Measurements from ENCODE around the gene OXGR1. TPM values are rescaled to one million over a fixed set of nuclear protein-coding genes. Genes with fewer than 3 reads are reported as not detected.
"Not testable (repeated sequence)": the region's sequence is repeated elsewhere in the genome, so short reads cannot be mapped to it uniquely, and the experiment has no call there.

The OXGR1 gene
- total RNA-seq (under 1 TPM; 0.77 to 0.89 TPM), polyA plus RNA-seq (ENCODE audit: insufficient read length in 2 of 2) (1 to 10 TPM; 1.1 to 1.3 TPM)
- long read RNA-seq, donor 1, partial matches to known transcripts = 0 of 1 reads
- long read RNA-seq, donor 1, other reads (novel, unspliced or antisense) = 0 of 1 reads
- long read RNA-seq, donor 2 = 0 reads
- long read RNA-seq, donor 3 = 0 reads
- long read RNA-seq, donor 4 = 0 reads

DNA sequence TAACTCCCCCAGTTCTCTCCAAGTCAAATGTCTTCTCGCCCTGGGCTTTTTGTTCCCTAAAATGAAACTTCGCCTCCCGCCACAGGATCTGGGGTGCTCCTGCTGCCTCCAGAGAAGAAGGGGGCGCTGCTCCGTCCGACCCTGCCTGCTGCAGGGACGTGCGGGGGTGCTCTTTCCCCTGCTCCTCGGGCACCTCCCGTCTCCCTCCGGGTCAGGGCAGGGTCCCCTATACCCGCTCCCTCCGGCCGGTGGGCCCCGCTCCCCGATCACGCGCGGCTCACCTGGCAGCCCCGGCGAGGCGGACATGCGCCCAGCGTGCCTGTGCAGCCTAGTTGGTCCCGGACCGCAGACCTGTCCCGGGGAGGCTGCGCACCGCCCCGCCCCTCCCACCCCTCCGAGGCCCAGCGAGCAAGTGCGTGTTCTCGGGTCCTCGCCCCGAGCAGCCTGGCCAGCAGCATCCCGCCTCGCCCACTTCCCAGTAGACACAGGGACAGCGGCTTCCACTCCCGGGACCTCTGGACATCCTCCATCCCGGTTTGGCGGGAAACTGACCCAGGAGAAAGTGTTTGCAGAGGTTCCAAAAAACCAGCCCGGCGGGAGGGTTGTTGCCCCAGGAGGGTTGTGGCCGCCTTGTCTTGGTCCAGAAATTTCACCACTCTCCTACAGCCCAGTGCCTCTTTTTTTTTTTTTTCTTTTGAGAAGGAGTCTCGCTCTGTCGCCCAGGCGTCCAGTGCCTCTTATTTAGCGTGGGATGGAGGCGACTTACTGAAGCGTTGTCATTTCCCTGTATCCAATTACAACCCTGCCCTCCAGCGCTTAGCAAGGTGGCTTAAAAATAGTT, at the start of gene OXGR1:
Gene OXGR1, minus strand, starts transcription at position 460 of the 841 bp plus-strand sequence. CDS start 6,717 bp downstream, outside the sequence.
- under 1% methylated on average over 40 of the region's 52 CpGs for WGBS (ENCODE audit: insufficient coverage)

DNA sequence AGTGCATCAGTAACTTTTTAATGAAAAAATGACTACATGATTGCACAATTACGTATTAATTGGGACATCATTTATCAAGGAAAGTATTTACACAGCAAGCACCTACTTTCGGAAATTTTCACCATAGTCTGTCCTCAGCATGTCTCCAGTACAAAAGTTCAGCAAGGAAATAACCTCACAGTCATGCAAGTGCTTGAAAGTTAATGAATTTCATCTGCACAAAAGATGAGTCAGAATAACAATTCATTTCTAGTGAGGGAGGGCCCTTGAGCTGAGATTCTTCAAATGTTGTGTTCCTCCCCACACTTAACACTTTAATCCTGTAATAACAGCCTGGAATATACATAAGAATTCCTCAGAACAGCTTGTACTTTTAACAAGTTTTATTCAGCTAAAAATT, 49.0 kb upstream of the OXGR1 start:
- Histone ChIP-seq H3K27ac (ENCODE audit: low read depth, low read length) (no peak overlapping the region), H3K36me3 (ENCODE audit: control insufficient read depth, insufficient read depth, low read length) (no peaks in the 10 kb centered on the region), H3K4me1 (ENCODE audit: control insufficient read depth, insufficient read depth, low read length) (no peaks in the 10 kb centered on the region), H3K27me3 (ENCODE audit: control insufficient read depth, insufficient read depth, low read length) (no peaks in the 10 kb centered on the region), H3K9me3 (ENCODE audit: control insufficient read depth, insufficient read depth, low read length) (no peaks in the 10 kb centered on the region), H3K4me3 (ENCODE audit: low read depth, low read length) (no peak overlapping the region)
- DNase-seq (ENCODE audit: low read depth in 4 of 6, low spot score in 6 of 6) = peak in 1 of 6 donors; percentile 13
- no CpG with 5 or more reads among the region's 2 CpGs for WGBS (ENCODE audit: insufficient coverage)

More for the DNA sequence above, at the start of gene OXGR1:
- Histone ChIP-seq H3K9me3 (ENCODE audit: control insufficient read depth, insufficient read depth, low read length) (no peaks in the 10 kb centered on the region), H3K27ac (ENCODE audit: low read depth, low read length) (no peak within 1 kb of the TSS), H3K4me1 (ENCODE audit: control insufficient read depth, insufficient read depth, low read length) (peaks cover 12% of the 10 kb centered on the region), H3K27me3 (ENCODE audit: control insufficient read depth, insufficient read depth, low read length) (peaks cover 12% of the 10 kb centered on the region), H3K36me3 (ENCODE audit: control insufficient read depth, insufficient read depth, low read length) (no peaks in the 10 kb centered on the region), H3K4me3 (ENCODE audit: low read depth, low read length) (peak within 1 kb of the TSS; percentile 42)
- peak in 2 of 6 donors; percentile 42 to 50 for DNase-seq (ENCODE audit: low read depth in 4 of 6, low spot score in 6 of 6)

DNA sequence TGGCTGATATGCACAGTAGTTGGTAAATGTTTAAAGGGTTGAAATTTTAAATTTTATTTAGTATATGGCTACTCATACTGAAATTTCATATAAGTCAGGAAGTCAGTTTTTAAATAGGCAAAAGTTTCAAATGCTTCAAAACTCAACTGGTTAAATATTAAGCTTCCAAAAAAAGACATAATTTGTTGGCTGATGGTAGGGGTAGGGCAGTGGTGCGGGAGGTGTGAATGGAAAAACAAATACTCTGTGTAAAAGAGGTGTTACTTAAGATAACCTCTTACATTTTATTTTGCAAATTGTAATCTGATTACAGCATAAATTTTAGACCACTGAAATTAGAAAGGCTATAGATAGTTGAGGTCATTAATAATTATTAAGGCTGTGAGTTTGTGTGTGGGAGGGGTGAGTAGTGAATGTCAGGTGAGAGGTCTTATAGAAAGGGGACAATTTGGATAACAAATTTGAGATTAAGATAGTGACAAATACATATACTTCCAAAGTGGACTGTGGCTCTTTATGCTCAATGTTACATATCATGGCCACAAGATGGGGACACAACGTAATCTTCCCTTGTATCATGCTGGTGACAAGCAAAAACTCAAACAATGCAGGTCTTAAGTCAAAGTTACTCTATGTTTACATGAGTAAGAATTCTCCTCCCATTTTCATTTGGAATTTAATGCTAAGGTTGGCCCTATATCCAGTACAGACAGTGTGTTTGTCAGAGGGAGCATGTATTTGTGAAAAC, 36.6 kb upstream of the OXGR1 start:
- WGBS (ENCODE audit: insufficient coverage) = no CpG with 5 or more reads among the region's 2 CpGs
- Histone ChIP-seq H3K27me3 (ENCODE audit: control insufficient read depth, insufficient read depth, low read length) (no peaks in the 10 kb centered on the region), H3K4me1 (ENCODE audit: control insufficient read depth, insufficient read depth, low read length) (no peaks in the 10 kb centered on the region), H3K27ac (ENCODE audit: low read depth, low read length) (no peak overlapping the region), H3K9me3 (ENCODE audit: control insufficient read depth, insufficient read depth, low read length) (peaks cover 1% of the 10 kb centered on the region), H3K36me3 (ENCODE audit: control insufficient read depth, insufficient read depth, low read length) (no peaks in the 10 kb centered on the region), H3K4me3 (ENCODE audit: low read depth, low read length) (no peak overlapping the region)
- DNase-seq (ENCODE audit: low read depth in 4 of 6, low spot score in 6 of 6) = peak in 5 of 6 donors; percentile 9 to 86 (median 33)

DNA sequence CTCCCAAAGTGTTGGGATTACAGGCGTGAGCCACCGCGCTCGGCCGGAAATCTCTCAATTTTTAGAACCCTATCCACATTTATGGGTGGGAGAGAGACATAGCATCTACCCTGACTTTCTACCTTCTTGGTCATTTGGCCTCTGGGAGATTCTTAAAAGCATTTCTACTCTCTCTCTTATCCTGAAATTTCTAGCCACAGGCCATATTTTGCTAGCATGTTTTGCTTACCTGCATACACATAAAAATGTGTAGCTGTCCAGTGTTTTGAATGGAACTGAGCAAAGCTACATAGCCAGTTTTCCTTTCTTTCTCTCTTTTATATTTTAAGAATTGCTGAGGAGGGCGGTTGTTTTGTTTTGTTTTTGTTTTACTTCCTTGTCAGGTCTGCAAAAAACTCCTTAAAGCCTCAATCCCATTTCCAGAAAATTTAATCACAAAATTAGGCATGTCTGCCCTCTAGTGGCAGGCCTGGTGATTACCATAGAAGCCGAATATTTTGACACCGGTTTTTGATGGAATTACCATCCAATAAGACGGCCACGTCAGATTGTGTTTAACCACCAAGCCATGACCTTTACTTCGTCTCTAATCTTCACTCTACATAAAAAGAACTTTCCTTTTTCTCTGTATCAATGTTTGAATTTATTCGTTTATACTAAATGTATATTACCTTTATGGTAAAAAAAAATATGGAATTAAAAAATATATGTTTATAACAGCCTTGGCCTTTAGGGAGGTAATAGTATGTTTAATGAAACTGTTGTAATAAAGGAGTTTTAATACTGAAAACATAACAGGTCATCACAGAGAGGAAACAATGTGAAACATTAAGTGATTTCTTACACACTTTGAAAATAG, 34.4 kb upstream of the OXGR1 start:
- H3K4me3 ChIP-seq (ENCODE audit: low read depth, low read length) = no peak overlapping the region
- WGBS (ENCODE audit: insufficient coverage) = 0% methylated on average over 4 of the region's 12 CpGs
- no peaks in the 10 kb centered on the region for H3K9me3 ChIP-seq (ENCODE audit: control insufficient read depth, insufficient read depth, low read length)
- no peaks in the 10 kb centered on the region for H3K36me3 ChIP-seq (ENCODE audit: control insufficient read depth, insufficient read depth, low read length)
- no peaks in the 10 kb centered on the region for H3K4me1 ChIP-seq (ENCODE audit: control insufficient read depth, insufficient read depth, low read length)
- no peaks in the 10 kb centered on the region for H3K27me3 ChIP-seq (ENCODE audit: control insufficient read depth, insufficient read depth, low read length)
- no peak overlapping the region for H3K27ac ChIP-seq (ENCODE audit: low read depth, low read length)
- peak; percentile 33 to 92 (median 59) for DNase-seq (ENCODE audit: low read depth in 4 of 6, low spot score in 6 of 6)

DNA sequence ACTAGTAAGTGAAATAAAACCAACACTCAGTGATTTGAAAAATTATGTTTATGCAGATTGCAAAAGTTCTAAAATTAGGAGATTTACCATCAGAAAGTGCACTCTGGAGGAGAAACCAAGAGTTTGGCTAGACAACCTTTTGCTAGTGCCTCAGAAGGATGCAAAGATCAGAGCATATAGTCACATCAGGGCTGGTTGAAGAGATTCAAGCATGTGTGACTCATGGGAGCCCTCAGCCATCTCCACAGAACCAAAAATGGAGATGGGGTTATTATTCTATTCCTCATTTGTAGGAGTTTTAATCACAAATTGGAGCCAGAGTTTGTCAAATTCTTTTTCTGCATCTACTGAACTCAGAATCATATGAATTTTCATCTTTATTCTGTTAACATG, 32.9 kb upstream of the OXGR1 start:
- Histone ChIP-seq H3K9me3 (ENCODE audit: control insufficient read depth, insufficient read depth, low read length) (no peaks in the 10 kb centered on the region), H3K27me3 (ENCODE audit: control insufficient read depth, insufficient read depth, low read length) (no peaks in the 10 kb centered on the region), H3K27ac (ENCODE audit: low read depth, low read length) (no peak overlapping the region), H3K4me1 (ENCODE audit: control insufficient read depth, insufficient read depth, low read length) (no peaks in the 10 kb centered on the region), H3K36me3 (ENCODE audit: control insufficient read depth, insufficient read depth, low read length) (no peaks in the 10 kb centered on the region), H3K4me3 (ENCODE audit: low read depth, low read length) (no peak overlapping the region)
- no peak for DNase-seq (ENCODE audit: low read depth in 4 of 6, low spot score in 6 of 6)

DNA sequence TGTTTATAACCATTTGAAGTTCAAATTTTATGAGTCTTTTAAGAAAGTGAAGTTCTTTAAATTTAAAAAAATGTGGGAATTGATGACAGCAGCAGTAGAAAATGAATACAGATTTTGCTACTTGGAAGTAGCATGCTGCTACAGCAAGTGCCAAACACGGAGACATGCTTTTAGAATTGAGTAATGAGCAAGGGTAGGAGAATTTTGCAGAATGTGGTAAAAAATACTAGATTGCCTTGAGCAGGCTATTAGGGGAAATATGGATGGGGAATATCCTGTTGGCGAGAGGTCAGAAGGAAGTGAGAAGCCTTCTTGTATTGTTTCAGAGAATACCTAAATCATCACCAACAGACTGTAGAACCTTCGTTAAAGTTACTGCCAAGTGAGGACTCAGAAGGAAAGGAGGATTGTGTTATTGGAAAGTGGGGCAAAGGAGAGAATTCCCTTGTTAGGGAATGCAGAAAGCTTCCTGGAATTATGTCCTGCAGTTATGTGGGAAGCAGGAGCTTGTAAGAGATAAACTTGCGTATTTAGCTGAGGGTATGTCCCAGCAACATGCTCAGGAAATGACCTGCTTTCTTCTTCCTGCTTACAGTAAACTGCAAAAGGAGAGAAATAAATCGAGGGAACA, 32.4 kb upstream of the OXGR1 start:
- Histone ChIP-seq H3K4me3 (ENCODE audit: low read depth, low read length) (no peak overlapping the region), H3K9me3 (ENCODE audit: control insufficient read depth, insufficient read depth, low read length) (no peaks in the 10 kb centered on the region), H3K36me3 (ENCODE audit: control insufficient read depth, insufficient read depth, low read length) (no peaks in the 10 kb centered on the region), H3K27ac (ENCODE audit: low read depth, low read length) (no peak overlapping the region), H3K4me1 (ENCODE audit: control insufficient read depth, insufficient read depth, low read length) (no peaks in the 10 kb centered on the region), H3K27me3 (ENCODE audit: control insufficient read depth, insufficient read depth, low read length) (no peaks in the 10 kb centered on the region)
- WGBS (ENCODE audit: insufficient coverage) = 67% methylated on average over 1 of the region's 5 CpGs
- peak in 1 of 6 donors; percentile 38 for DNase-seq (ENCODE audit: low read depth in 4 of 6, low spot score in 6 of 6)

DNA sequence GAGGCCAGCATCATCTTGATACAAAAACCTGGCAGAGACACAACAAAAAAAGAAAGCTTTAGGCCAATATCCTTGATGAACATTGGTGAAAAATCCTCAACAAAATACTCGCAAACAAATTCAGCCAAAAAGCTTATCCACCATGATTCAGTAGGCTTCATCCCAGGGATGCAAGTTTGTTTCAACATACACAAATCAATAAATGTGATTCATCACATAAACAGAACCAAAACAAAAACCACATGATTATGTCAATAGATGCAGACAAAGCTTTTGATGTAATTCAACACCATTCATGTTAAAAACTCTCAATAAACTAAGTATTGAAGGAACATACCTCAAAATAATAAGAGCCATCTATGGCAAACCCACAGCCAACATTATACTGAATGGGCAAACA, 29.5 kb upstream of the OXGR1 start:
- not testable (repeated sequence) for H3K27ac ChIP-seq (ENCODE audit: low read depth, low read length); DNase-seq (ENCODE audit: low read depth in 4 of 6, low spot score in 6 of 6); H3K4me1 ChIP-seq (ENCODE audit: control insufficient read depth, insufficient read depth, low read length); H3K27me3 ChIP-seq (ENCODE audit: control insufficient read depth, insufficient read depth, low read length); H3K36me3 ChIP-seq (ENCODE audit: control insufficient read depth, insufficient read depth, low read length); H3K4me3 ChIP-seq (ENCODE audit: low read depth, low read length); H3K9me3 ChIP-seq (ENCODE audit: control insufficient read depth, insufficient read depth, low read length)
- WGBS (ENCODE audit: insufficient coverage) = no CpG with 5 or more reads among the region's 1 CpG

DNA sequence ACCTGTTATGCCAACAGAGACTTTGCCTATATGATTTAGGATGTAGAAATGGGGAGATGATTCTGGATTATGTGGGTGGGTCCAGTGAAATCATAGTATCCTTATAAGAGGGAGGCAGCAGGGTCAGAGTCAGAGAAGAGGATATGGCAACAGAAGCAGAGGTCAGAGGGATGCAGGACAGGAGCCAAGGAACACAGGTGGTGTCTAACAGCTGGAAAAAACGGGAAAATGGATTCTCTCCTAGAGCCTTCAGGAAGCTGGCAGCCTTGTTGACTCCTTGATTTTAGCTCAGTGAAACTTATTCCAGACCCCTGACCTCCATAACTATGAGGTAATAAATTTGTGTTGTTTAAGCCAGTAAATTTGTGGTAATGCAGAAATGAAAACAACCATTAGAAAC, 28.8 kb upstream of the OXGR1 start:
- DNase-seq (ENCODE audit: low read depth in 4 of 6, low spot score in 6 of 6) = no peak
- Histone ChIP-seq H3K4me3 (ENCODE audit: low read depth, low read length) (no peak overlapping the region), H3K27me3 (ENCODE audit: control insufficient read depth, insufficient read depth, low read length) (no peaks in the 10 kb centered on the region), H3K27ac (ENCODE audit: low read depth, low read length) (no peak overlapping the region), H3K9me3 (ENCODE audit: control insufficient read depth, insufficient read depth, low read length) (no peaks in the 10 kb centered on the region), H3K4me1 (ENCODE audit: control insufficient read depth, insufficient read depth, low read length) (peaks cover 5% of the 10 kb centered on the region), H3K36me3 (ENCODE audit: control insufficient read depth, insufficient read depth, low read length) (no peaks in the 10 kb centered on the region)
- 50% methylated on average over 1 of the region's 1 CpG for WGBS (ENCODE audit: insufficient coverage)

DNA sequence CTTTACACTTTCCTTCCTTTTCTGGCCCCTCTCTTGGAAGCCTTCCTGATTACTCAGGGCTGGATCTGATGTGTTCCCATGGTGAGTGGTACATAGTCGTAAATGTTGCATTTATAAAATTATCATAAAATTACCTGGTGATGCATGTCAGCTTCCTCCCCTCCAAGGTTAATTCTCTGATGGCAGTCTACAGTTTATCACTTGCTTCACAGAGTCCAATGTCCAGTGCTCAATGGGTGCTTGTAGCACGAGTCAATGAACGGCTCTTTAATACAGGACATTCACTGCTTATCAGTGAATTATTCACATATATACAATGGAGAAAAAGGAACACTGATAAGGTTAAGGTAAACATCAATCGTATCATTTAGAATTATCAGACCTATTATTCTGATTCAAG, 27.0 kb upstream of the OXGR1 start:
- no CpG with 5 or more reads among the region's 4 CpGs for WGBS (ENCODE audit: insufficient coverage)

More for the DNA sequence above, 27.0 kb upstream of the OXGR1 start:
- Histone ChIP-seq H3K27me3 (ENCODE audit: control insufficient read depth, insufficient read depth, low read length) (no peaks in the 10 kb centered on the region), H3K9me3 (ENCODE audit: control insufficient read depth, insufficient read depth, low read length) (no peaks in the 10 kb centered on the region), H3K4me1 (ENCODE audit: control insufficient read depth, insufficient read depth, low read length) (peaks cover 5% of the 10 kb centered on the region), H3K27ac (ENCODE audit: low read depth, low read length) (no peak overlapping the region), H3K4me3 (ENCODE audit: low read depth, low read length) (no peak overlapping the region), H3K36me3 (ENCODE audit: control insufficient read depth, insufficient read depth, low read length) (no peaks in the 10 kb centered on the region)
- no peak for DNase-seq (ENCODE audit: low read depth in 4 of 6, low spot score in 6 of 6)

Data from spinal cord (tissue), 10 donors.